NOMO-1 treated with dmso at 0.1 percent for 144 hours (cell line): Measurements from ENCODE around the gene SCAF11.

Experiments
- DNase-seq: peaks from one replicate; lab custom pipeline; 2025; ENCODE audit not compliant: unreplicated experiment; lab: John Stamatoyannopoulos, UW

SCAF11 gene

DNA sequence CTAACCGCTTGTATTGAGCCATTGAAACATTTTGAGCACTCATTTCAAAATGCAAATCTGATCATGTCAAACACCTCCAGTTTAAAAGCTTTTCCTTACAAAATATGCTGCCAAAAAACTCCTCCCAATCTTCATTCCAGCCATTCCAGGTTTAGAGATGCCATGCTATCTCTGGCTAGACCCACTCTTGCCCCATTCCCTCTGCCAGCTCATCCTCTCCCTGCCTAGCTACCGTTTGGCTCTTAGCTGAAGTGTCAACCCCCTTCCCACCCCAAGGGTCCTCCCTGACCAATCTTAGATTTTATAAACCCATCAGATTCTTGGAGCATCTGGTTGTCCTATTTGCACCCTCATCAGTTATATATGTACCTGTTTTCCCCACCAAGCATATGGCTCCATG lies 75.0 kb downstream of the SCAF11 start:
- DNase-seq = no peak

DNA sequence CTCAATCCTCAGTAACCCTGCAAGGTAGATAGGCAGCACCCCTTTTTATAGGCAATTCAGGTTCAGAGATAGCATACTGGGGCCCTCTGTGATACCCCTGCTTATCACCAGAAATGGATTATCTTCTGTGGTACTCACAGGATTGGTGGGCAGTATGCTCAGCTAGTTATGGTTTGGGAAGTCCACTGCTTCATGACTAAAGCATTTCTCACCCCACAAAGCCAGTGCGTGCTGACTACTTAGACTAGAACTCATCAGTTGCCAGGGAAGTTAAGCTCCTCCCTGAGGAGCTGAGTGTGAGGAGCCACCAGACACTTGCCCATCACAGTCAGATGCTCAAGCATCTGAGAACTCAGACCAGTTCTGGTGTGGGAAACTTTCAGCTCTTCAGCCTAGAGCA lies 76.3 kb downstream of the SCAF11 start:
- DNase-seq = no peak

DNA sequence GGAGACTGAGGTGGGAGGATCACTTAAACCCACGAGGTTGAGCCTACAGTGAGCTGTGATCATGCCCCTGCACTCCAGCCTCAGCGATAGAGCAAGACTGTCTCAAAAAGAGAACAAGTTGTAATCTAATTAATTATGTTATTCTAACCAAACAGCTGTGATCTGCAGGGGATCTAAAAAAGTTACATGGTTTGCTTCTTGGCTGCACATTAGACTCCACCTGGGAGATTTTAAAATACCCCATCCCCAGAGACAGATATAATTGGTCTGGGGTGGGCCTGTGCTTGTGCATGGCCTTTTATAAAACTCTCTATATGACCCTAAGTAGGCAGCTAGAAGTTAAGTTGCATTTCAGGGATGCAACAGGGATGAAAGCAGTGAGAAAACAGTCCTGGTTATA lies 76.7 kb downstream of the SCAF11 start:
- no peak for DNase-seq

DNA sequence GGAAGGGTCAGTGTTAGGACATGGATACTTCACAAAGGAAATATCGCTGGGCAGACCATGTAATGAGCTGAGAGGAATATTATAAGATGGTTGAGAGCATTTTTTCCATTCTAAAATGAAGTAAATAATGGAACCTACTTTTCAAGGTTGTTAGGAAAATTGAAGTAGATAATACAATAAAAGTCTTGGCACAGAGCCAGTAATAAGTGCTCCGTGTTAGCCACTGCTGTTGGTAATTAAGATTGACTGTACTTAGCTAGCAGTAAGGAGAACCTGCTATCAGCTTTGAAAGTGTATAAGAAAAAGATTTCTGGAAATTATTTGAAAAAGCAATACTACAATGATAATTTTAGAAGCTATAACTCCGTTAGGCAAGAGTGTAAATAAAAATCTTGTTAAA lies 77.6 kb downstream of the SCAF11 start:
- no peak for DNase-seq

DNA sequence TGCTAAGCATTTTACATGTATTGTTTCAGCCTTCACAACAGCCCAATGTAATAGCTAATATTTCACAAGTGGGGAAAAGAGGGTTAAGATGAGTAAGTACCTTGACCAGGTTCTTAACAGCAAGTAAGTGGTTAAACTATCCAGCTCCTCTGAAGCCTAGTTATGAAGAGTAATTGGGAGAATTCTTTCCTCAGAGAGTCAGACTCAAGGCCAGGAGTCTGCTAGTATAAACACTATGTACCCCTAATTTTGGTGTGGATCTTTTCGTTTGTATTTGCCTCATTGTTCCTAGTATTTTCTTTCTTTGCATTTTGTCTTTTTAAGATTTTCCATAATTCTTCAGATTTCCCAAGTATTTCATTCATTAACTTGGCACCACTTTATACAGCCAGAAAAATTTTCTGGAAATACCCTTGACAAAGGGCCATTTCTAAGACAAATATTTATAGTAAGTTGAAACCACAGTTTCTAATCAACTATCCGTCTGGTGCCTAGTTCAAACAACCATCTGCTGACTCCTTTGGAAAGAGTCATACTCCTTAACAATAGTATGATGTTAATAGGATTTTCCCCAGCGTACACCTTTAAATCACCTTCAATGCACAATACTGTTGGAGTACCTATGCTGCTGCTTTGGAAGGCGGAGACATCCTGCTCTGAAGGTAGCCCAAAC lies 81.2 kb downstream of the SCAF11 start:
- no peak for DNase-seq

DNA sequence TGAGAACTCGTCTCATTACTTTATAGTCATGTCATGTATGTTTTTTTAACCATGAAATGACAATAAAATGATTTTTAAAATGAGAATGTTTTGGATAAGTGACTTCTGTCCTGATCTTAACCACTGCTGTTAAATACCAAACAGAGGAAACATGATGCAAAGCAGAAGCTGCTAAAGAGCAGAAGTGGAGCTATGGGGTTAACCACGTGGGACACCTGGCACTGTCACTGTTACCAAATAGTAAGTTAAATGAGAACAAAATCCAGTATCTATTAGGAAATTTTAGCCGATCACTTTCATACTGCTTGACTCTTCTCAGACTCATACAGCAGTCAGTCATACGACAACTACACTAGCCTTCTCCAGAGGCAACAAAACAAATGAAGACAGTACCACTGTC lies 82.4 kb downstream of the SCAF11 start:
- DNase-seq = peak; percentile 1

DNA sequence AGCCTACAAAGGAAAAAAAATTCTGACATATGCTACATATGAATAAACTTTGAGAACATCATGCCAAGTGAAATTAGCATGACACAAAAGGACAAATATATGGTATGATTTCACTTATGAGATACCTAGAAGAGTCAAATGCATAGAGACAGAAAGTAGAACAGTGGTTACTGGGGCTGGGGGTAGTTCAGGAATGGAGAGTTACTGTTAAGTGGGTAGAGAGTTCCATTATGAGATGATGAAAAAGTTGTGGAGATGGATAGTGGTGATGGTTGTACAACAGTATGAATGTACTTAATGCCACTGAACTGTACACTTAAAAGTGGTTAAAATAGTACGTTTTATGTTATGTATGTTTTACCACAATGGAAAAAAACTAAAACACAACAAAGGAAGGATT lies 92.3 kb downstream of the SCAF11 start:
- DNase-seq = no peak

DNA sequence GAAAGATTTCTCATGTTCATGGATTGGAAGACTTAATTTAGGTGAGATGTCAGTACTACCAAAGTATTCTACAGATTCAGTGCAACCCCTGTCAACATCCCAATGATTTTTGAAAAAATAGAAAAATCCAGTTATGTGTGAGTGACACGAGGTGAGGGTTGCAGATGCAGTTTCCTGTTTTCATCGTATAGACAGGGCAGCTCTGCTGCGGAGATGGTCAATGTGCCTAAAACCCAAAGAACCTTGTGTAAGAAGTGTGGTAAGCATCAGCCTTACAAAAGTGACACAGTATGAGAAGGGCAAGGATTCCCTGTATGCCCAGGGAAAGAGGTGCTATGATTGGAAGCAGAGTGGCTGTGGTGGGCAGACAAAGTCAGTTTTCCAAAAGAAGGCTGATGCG lies 94.4 kb downstream of the SCAF11 start:
- DNase-seq = no peak

DNA sequence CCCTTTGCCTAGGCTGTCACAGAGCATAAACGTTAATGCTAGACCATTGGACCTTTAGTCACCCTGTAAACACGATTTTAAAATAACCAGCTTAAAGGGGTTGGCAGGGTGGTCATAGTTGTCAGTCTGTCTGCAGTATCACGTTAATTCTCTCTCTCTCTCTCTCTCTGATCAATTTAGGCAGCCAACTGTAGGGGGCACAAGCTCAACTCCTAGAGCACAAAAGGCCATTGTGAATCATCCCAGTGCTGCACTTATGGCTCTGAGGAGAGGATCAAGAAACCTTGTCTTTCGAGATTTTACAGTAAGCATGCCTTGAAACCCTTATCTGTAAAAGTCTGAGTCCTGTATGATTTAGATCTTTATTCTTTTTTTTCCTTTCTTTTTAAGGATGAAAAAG lies 97.1 kb downstream of the SCAF11 start:
- DNase-seq = no peak

DNA sequence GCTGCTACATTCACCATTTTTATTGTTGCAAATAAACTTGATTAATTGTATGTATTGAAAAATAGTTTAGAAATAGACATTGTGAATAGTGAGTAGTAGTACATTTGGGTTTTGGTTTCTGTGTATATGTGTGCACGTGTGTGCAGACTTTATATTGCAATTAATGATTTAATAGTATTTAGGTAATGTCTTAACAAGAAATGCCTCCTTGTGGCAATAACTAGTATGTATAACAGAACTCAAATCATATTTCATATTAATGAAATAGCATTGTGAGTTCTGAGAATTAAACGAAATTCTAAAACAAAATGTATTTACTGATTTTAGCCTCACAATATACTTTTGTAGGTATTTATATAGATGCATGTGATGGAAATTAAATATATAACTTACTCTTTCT lies 100.1 kb downstream of the SCAF11 start:
- DNase-seq = no peak

DNA sequence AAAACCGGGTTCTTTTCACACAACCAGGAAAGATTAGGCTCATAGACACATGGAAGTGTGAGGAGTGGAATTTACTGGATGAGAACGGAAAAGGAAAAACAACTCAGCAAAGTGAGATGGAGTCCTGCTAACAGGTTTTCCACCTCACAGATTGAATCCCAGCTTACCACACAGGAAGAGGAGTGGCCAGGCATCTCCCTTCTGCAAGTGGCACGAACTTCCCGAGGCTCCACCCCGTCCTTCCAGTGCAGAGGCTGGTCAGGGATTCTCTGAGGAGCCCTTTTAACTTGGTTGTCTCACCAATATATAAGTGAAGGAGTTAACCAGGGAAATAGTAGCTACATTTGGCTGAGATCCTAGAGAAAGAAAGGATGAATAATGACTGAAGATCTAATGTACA lies 102.8 kb downstream of the SCAF11 start:
- DNase-seq = no peak

DNA sequence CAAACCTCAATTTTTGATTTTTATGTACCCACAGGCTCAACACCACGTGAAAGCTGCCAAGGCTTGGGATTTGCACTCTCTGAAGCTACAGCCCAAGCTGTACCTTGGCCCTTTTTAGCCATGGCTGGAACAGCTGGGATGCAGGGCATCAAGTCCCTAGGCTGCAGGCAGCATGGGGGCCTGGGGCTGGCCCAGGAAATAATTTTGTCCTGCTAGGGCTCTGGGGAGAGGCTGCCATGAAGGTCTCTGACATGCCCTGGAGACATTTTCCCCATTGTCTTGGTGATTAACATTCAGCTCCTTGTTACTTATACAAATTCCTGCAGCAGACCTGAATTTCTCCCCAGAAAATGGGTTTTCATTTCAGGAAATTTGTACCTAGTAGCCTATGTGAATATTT lies 103.7 kb downstream of the SCAF11 start:
- no peak for DNase-seq

DNA sequence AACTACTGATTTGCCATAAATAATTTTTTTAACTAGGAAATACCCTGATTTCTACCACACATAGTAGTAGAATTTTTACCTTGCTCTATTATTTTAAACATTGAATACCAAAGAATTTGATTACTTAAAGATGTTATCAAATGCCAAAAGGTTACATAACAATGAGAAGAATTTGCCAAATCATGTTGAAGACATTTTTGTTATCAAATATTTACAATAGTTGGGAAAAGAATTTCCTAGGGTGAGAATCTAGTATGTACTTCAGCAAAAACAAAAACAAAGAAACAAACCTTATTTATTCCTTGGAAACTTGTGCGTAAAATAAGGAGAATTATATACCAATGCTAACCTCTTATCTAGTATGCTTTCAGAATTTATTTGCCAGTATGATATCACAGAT lies 107.2 kb downstream of the SCAF11 start:
- DNase-seq = no peak

DNA sequence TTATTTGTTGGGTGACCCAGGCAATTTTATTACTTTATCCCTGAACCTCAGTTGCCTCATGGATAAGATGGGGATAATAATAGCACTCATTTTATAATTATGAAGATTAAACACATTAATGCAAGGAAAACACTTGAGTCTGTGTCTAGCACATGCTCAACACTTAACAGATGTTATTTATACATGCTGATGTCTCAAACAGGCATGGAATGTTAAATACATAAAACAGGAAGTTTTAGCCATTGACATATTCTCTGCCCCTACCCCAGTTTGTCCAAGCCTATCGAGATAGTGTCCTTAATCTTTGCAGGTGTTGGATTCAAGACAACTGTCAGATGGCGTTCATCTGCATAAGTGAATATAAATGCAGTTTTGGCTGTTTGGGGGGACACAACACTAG lies 109.8 kb downstream of the SCAF11 start:
- no peak for DNase-seq

DNA sequence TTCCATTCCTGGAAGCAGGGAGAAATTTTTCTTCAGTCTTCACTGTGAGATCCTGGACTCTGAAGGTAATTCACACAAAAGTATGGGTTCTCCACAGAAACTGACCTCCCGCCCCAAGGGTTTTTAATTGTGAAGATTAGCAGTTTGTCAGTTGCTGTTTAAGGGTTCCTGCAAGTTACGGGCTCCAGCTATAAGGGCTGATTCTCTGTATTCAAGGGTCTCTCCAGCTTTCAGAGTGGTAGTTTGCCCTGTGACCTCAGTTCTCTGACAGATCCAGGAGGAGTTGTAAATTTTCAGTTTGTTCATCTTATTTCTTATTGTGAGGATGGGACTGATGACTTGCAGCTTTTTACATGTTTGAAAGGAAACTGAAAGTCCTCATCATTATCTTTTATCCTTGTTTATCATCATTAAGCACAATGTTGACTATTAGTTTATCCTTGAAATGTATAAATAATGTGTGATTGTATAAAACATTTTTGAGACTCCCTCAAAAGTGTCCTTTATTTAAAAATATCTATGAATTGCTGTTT lies 110.9 kb downstream of the SCAF11 start:
- no peak for DNase-seq

DNA sequence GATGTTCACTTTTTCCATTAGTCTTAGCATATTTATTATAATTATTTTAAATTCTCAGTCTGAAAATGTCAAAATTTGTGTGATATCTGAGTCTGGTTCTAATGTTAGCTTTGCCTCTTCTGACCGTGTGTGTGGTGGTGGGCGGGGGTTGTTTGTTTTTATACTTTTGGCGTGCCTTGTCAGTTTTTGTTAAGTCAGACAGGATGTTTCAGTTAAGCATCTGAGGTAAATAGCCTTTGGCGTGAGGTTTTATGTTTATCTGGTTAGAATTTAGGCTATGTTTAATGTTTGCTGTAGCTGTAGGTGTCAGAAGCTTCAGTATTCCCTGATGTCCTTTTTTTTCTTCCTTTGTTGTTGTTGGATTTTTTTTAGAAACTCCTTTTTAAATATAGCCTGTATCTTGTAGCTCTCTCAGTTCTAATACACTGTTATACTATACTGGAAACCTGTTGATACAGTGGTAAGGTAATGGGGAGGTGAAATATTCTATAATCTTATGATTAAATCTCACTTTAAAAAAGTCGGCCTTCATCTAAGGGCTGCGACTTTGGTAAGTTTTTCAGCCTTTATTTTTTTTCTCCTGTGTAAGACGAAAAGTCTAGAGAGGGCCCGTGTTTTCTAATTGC lies 111.6 kb downstream of the SCAF11 start:
- DNase-seq = no peak

DNA sequence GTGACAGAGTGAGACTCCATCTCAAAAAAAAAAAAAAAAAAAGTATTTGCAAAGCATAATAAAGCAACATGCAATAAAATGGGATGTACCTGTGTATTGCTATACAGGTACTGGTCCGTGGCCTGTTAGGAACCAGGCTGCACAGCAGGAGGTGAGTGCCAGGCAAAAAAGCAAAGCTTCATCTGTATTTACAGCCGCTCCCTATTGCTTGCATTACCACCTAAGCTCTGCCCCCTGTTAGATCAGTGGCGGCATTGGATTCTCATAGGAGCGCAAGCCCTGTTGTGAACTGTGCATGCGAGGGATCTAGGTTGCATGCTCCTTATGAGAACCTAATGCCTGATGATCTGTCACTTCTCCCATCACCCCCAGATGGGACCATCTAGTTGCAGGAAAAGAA lies 113.3 kb downstream of the SCAF11 start:
- DNase-seq = no peak

DNA sequence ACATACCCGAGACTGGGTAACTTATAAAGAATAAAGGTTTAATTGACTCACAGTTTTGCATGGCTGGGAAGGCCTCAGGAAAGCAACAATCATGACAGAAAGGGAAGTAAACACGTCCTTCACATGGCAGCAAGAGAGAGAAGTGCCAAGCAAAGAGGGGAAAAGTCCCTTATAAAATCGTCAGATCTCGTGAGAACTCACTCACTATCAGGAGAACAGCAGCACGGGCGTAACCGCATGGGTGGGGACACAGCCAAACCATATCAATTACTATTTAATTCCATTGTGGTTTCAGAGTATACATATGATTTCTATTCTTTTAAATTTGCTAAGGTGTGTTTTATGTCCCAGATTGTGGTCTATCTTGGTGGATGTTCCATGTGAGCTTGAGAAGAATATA lies 117.9 kb downstream of the SCAF11 start:
- no peak for DNase-seq
